Neural cell (in vitro differentiated cells): Measurements from ENCODE around the gene AGPAT4.

Experiments
- CTCF ChIP-seq: fragments of 450-650 bp; IDR thresholded peaks from 2 replicates; pipeline ENCODE4 v1.5.1; 2014; ENCODE audit warnings: antibody characterized with exemption, mild to moderate bottlenecking, moderate library complexity; ENCODE audit not compliant: poor library complexity, severe bottlenecking
- EP300 ChIP-seq: fragments of 450-650 bp; conservative IDR thresholded peaks from 2 replicates; pipeline ENCODE4 v1.6.1; 2014; ENCODE audit warnings: antibody characterized with exemption, mild to moderate bottlenecking, moderate library complexity; ENCODE audit not compliant: poor library complexity, severe bottlenecking
- EZH2 ChIP-seq: fragments of 200-600, 300-800 bp; shearing (Covaris generic), sonication (generic); IDR thresholded peaks from 2 replicates; pipeline ENCODE4 v1.6.1; 2014; ENCODE audit warnings: antibody characterized with exemption, low read length, borderline replicate concordance, mild to moderate bottlenecking; ENCODE audit not compliant: insufficient read depth, poor library complexity, severe bottlenecking
- MXI1 ChIP-seq: fragments of 450-650 bp; conservative IDR thresholded peaks from 2 replicates; pipeline ENCODE4 v1.6.1; 2014; ENCODE audit warnings: antibody characterized with exemption, mild to moderate bottlenecking; ENCODE audit not compliant: poor library complexity, severe bottlenecking
- POLR2AphosphoS5 ChIP-seq: IDR thresholded peaks from 2 replicates; pipeline ENCODE4 v1.6.1; 2012
- RAD21 ChIP-seq: fragments of 450-650 bp; conservative IDR thresholded peaks from 2 replicates; pipeline ENCODE4 v1.6.1; 2014; ENCODE audit warnings: antibody characterized with exemption, mild to moderate bottlenecking, moderate library complexity
- REST ChIP-seq: IDR thresholded peaks from 2 replicates; pipeline ENCODE4 v1.6.1; 2012; ENCODE audit warnings: borderline replicate concordance
- SMC3 ChIP-seq: fragments of 450-650 bp; conservative IDR thresholded peaks from 2 replicates; pipeline ENCODE4 v1.6.1; 2014; ENCODE audit warnings: antibody characterized with exemption, mild to moderate bottlenecking, moderate library complexity; ENCODE audit not compliant: poor library complexity
- TAF1 ChIP-seq: IDR thresholded peaks from 2 replicates; pipeline ENCODE4 v1.6.1; 2012; ENCODE audit warnings: low read depth

- TF ChIP-seq REST (no peak), EP300 (no peak), CTCF (no peak), POLR2AphosphoS5 (no peak), TAF1 (no peak), SMC3 (no peak), RAD21 (no peak), EZH2 (no peak), MXI1 (no peak)
Observed at GRCh38 chr6:161316531-161316930, 42.7 kb upstream of the AGPAT4 start.
